ENCODE results near the gene PRPF19. TPM values are rescaled to one million over a fixed set of nuclear protein-coding genes. Genes with fewer than 3 reads are reported as not detected.

PRPF19 gene
- total RNA-seq, 1 donor from 2014 or later: 61.9 TPM

DNA sequence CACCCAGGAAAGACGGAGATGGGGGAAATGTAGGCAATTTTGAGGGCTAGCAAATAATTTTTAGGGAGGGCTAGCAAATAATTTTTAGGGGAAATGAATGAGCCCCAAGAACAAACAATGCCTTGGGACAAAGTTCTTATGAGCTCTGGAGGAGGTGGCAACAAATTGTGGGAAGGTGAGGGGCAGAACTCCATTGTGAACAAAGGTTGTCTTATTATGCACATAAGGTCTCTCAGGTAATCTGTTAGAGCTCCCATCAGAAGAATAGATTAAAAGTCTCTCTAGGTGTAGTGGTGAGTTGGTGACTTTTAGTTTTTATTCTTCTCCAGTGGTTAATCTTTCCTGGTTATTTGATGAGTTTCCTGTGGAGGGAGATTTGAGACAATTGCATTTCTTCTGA, 2.4 kb upstream of the PRPF19 start:
- TF ChIP-seq EZH2 (IDR thresholded peaks at IDR 0.05; ENCODE audit: insufficient read depth, low read length) (no peak), CTCF (IDR thresholded peaks at IDR 0.05; ENCODE audit: insufficient read depth, low read depth, low read length) (no peak)
- peaks cover 22% of the 10 kb centered on the region for H4K20me1 ChIP-seq (ENCODE audit: insufficient read depth, low read length)
- no peak overlapping the region for H3K27ac Mint-ChIP-seq (ENCODE audit: unreplicated experiment)
- H3K36me3 Mint-ChIP-seq (ENCODE audit: low read depth, unreplicated experiment): no peaks in the 10 kb centered on the region
- no peak overlapping the region for H3K4me3 Mint-ChIP-seq (ENCODE audit: unreplicated experiment)
- no peaks in the 10 kb centered on the region for H3K36me3 ChIP-seq (ENCODE audit: insufficient read depth, low read length)
- H3K4me1 Mint-ChIP-seq (ENCODE audit: low read depth, unreplicated experiment): peaks cover 12% of the 10 kb centered on the region
- peaks cover 6% of the 10 kb centered on the region for H3K27me3 ChIP-seq (ENCODE audit: insufficient read depth, low read length)
- H2AFZ ChIP-seq (ENCODE audit: low read depth, low read length): no peak overlapping the region
- DNase-seq (ENCODE audit: low read depth): no peak
- peaks cover 16% of the 10 kb centered on the region for H3K4me1 ChIP-seq (ENCODE audit: insufficient read depth, low read length)
- peaks cover 25% of the 10 kb centered on the region for H3K79me2 ChIP-seq (ENCODE audit: insufficient read depth, low read length)
- H3K9me3 ChIP-seq (ENCODE audit: insufficient read depth, low read depth, low read length): no peaks in the 10 kb centered on the region
- no peak for FAIRE-seq
- peaks cover 34% of the 10 kb centered on the region for H3K27me3 Mint-ChIP-seq (ENCODE audit: low read depth, unreplicated experiment)
- no peak overlapping the region for H3K4me2 ChIP-seq (ENCODE audit: low read length)
- no peak overlapping the region for H3K27ac ChIP-seq (ENCODE audit: low read depth, low read length)
- peaks cover 7% of the 10 kb centered on the region for H3K9me3 Mint-ChIP-seq (ENCODE audit: unreplicated experiment)
- no peak overlapping the region for H3K4me3 ChIP-seq (ENCODE audit: insufficient read depth, low read depth, low read length)
- H3K9ac ChIP-seq (ENCODE audit: low read length): no peak overlapping the region

GRCh38 chr11:60905551-60906113, 753 bp downstream of the PRPF19 start:
- no peak for FAIRE-seq
- peaks cover 7% of the 10 kb centered on the region for H3K9me3 Mint-ChIP-seq (ENCODE audit: unreplicated experiment)
- peak overlapping the region; percentile 86 for H3K27ac ChIP-seq (ENCODE audit: low read depth, low read length)

More at GRCh38 chr11:60905551-60906113, 753 bp downstream of the PRPF19 start:
- peak overlapping the region; percentile 86 for H3K4me3 ChIP-seq (ENCODE audit: insufficient read depth, low read depth, low read length)
- peaks cover 1% of the 10 kb centered on the region for H3K27me3 ChIP-seq (ENCODE audit: insufficient read depth, low read length)
- peaks cover 38% of the 10 kb centered on the region for H3K79me2 ChIP-seq (ENCODE audit: insufficient read depth, low read length)
- peak overlapping the region; percentile 95 for H3K4me2 ChIP-seq (ENCODE audit: low read length)
- TF ChIP-seq EZH2 (IDR thresholded peaks at IDR 0.05; ENCODE audit: insufficient read depth, low read length) (no peak), CTCF (IDR thresholded peaks at IDR 0.05; ENCODE audit: insufficient read depth, low read depth, low read length) (no peak)
- Mint-ChIP-seq H3K36me3 (ENCODE audit: low read depth, unreplicated experiment) (peaks cover 1% of the 10 kb centered on the region), H3K27me3 (ENCODE audit: low read depth, unreplicated experiment) (peaks cover 28% of the 10 kb centered on the region), H3K4me1 (ENCODE audit: low read depth, unreplicated experiment) (peaks cover 12% of the 10 kb centered on the region), H3K4me3 (ENCODE audit: unreplicated experiment) (peak overlapping the region; percentile 92), H3K27ac (ENCODE audit: unreplicated experiment) (peak overlapping the region; percentile 84)
- H3K36me3 ChIP-seq (ENCODE audit: insufficient read depth, low read length): peaks cover 13% of the 10 kb centered on the region
- H2AFZ ChIP-seq (ENCODE audit: low read depth, low read length): peak overlapping the region; percentile 74
- no peaks in the 10 kb centered on the region for H3K9me3 ChIP-seq (ENCODE audit: insufficient read depth, low read depth, low read length)
- H3K4me1 ChIP-seq (ENCODE audit: insufficient read depth, low read length): peaks cover 8% of the 10 kb centered on the region
- DNase-seq (ENCODE audit: low read depth): peak; percentile 69
- peaks cover 52% of the 10 kb centered on the region for H4K20me1 ChIP-seq (ENCODE audit: insufficient read depth, low read length)
- H3K9ac ChIP-seq (ENCODE audit: low read length): peak overlapping the region; percentile 94

Measured in astrocyte (in vitro differentiated cells and primary cell).